ENCODE data around the gene FAM72A.
"Not testable (repeated sequence)": the region's sequence is repeated elsewhere in the genome, so short reads cannot be mapped to it uniquely, and the experiment has no call there.

The FAM72A gene

DNA sequence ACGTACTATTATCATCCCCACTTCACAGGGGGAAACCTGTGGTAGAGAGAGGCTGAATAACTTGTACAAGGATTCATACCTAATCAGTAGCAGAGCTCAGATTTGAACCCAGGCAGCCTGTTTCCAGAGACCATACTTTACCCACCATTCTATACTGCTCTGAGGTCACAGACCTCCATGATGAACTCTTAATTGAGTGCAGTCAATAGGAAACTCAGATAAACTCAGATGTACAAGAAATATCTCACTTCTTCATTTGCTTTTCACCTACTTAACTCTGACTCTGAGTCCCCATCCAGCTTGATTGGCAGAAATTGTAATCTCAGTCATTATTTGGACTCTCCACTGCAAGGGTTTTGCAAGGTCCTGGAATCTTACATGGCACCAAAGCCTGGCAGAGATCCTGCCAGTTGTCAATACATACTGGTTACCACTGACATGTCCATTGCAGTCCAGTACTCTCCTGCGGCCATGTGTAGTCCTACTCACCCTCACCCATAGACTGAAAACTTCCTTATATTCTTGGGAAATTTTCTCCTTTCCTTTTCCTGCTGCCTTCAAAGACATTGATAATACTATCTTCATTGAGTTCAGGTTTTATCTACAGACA lies 29.4 kb downstream of the FAM72A start:
- not testable (repeated sequence) for H2BK12ac ChIP-seq (ENCODE audit: low read length); H3K14ac ChIP-seq (ENCODE audit: low read length); H3K79me1 ChIP-seq (ENCODE audit: low read depth, low read length); H3K23ac ChIP-seq (ENCODE audit: low read depth, low read length, poor library complexity); H2BK15ac ChIP-seq (ENCODE audit: low read length); H3K27ac ChIP-seq (replicated peaks; ENCODE audit: low read length); H3K9ac ChIP-seq (ENCODE audit: low read depth, low read length, poor library complexity); H3K4me1 ChIP-seq (ENCODE audit: control insufficient read depth in 2 of 2, insufficient read depth in 1 of 2, low read depth in 1 of 2, low read length in 2 of 2); H4K8ac ChIP-seq (ENCODE audit: low read depth, low read length); H3K27me3 ChIP-seq (ENCODE audit: control insufficient read depth in 3 of 3, insufficient read depth in 3 of 3, low read depth in 1 of 3, low read length in 3 of 3); H3K18ac ChIP-seq (ENCODE audit: low read length); H3K4me2 ChIP-seq (ENCODE audit: insufficient read depth, low read length, poor library complexity, severe bottlenecking); H2BK120ac ChIP-seq (ENCODE audit: low read depth, low read length); DNase-seq (ENCODE audit: low spot score); H2AFZ ChIP-seq (ENCODE audit: low read length); H2AK5ac ChIP-seq (ENCODE audit: low read depth, low read length); H2BK5ac ChIP-seq (ENCODE audit: low read length); H4K91ac ChIP-seq (ENCODE audit: low read depth, low read length, poor library complexity); H3K9me3 ChIP-seq (replicated peaks in 1 of 2; ENCODE audit: control insufficient read depth in 2 of 2, insufficient read depth in 1 of 2, low read depth in 1 of 2, low read length in 2 of 2); H3K4ac ChIP-seq (ENCODE audit: low read length); H3K36me3 ChIP-seq (replicated peaks in 1 of 2; ENCODE audit: control insufficient read depth in 2 of 2, insufficient read depth in 2 of 2, low read length in 2 of 2); H3K4me3 ChIP-seq (ENCODE audit: low read length in 2 of 2)
- no CpG with 5 or more reads among the region's 2 CpGs for WGBS, 2 donors (ENCODE audit: extremely low coverage in 2 of 2, insufficient read length in 2 of 2, insufficient replicate concordance in 1 of 2)

DNA sequence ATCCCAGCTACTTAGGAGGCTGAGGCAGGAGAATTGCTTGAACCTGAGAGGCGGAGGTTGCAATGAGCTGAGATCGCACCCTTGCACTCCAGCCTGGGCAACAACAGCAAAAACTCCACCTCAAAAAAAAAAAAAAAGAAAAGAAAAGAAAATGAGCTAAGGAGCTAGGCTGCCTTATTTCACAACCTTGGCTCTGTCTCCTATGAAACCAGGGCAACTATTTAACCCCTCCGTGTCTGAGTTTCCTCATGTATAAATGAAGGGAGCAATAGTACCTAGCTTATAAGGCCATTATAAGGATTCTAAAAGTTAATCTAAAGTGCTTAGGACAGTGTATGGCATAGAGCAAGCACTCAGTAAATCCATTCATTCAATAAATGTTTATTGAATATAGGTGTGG lies 32.8 kb downstream of the FAM72A start:
- H3K14ac ChIP-seq (ENCODE audit: low read length); H2BK120ac ChIP-seq (ENCODE audit: low read depth, low read length); H2BK15ac ChIP-seq (ENCODE audit: low read length); H3K18ac ChIP-seq (ENCODE audit: low read length); H3K9ac ChIP-seq (ENCODE audit: low read depth, low read length, poor library complexity); H2BK12ac ChIP-seq (ENCODE audit: low read length); H3K4me3 ChIP-seq (ENCODE audit: low read length in 2 of 2); H3K4me2 ChIP-seq (ENCODE audit: insufficient read depth, low read length, poor library complexity, severe bottlenecking); DNase-seq (ENCODE audit: low spot score); H3K79me1 ChIP-seq (ENCODE audit: low read depth, low read length); H4K91ac ChIP-seq (ENCODE audit: low read depth, low read length, poor library complexity); H3K4ac ChIP-seq (ENCODE audit: low read length); H3K27ac ChIP-seq (replicated peaks; ENCODE audit: low read length); H3K4me1 ChIP-seq (ENCODE audit: control insufficient read depth in 2 of 2, insufficient read depth in 1 of 2, low read depth in 1 of 2, low read length in 2 of 2); H2AK5ac ChIP-seq (ENCODE audit: low read depth, low read length); H3K23ac ChIP-seq (ENCODE audit: low read depth, low read length, poor library complexity); H4K8ac ChIP-seq (ENCODE audit: low read depth, low read length); H3K27me3 ChIP-seq (ENCODE audit: control insufficient read depth in 3 of 3, insufficient read depth in 3 of 3, low read depth in 1 of 3, low read length in 3 of 3); H3K36me3 ChIP-seq (replicated peaks in 1 of 2; ENCODE audit: control insufficient read depth in 2 of 2, insufficient read depth in 2 of 2, low read length in 2 of 2); H2AFZ ChIP-seq (ENCODE audit: low read length); H3K9me3 ChIP-seq (replicated peaks in 1 of 2; ENCODE audit: control insufficient read depth in 2 of 2, insufficient read depth in 1 of 2, low read depth in 1 of 2, low read length in 2 of 2); H2BK5ac ChIP-seq (ENCODE audit: low read length): not testable (repeated sequence)
- WGBS, 2 donors (ENCODE audit: extremely low coverage in 2 of 2, insufficient read length in 2 of 2, insufficient replicate concordance in 1 of 2): no CpG with 5 or more reads among the region's 3 CpGs

DNA sequence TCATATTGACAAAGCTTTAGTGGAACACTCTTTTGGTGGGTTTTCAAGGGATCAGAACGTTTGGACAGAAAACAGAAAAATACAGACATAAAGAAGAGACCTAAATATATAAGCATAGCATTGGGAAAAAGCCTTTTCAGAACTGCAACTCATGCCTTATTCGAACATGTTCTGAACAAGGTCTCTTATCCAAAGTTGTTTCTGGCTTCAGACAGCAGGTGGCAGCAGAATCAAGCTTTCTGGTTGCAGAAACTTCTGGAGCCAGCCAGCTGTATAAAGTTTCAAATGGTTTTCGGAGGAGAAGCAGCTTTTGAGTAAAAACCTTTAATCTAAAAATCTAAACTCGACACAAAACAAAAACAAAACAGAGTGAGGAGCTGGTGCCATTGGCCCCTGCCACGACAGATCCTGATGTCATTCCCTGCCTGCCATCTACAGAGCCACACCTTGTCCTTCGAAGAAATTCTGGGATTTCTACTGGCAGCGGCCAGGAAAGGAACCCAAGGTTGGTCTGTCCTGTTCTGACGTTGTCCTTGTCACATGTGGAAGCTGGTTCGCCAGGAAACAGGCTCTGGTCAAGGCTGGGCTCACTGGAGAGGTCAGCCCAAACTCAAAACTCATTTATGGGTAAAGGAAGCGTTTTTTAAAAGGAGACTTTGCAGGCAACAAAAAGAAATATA lies 35.1 kb downstream of the FAM72A start:
- H3K9ac ChIP-seq (ENCODE audit: low read depth, low read length, poor library complexity); H2BK12ac ChIP-seq (ENCODE audit: low read length); H3K27ac ChIP-seq (replicated peaks; ENCODE audit: low read length); H3K18ac ChIP-seq (ENCODE audit: low read length); H3K9me3 ChIP-seq (replicated peaks in 1 of 2; ENCODE audit: control insufficient read depth in 2 of 2, insufficient read depth in 1 of 2, low read depth in 1 of 2, low read length in 2 of 2); H4K8ac ChIP-seq (ENCODE audit: low read depth, low read length); H2AFZ ChIP-seq (ENCODE audit: low read length); H3K4me3 ChIP-seq (ENCODE audit: low read length in 2 of 2); H3K79me1 ChIP-seq (ENCODE audit: low read depth, low read length); H3K14ac ChIP-seq (ENCODE audit: low read length); H2AK5ac ChIP-seq (ENCODE audit: low read depth, low read length); H3K27me3 ChIP-seq (ENCODE audit: control insufficient read depth in 3 of 3, insufficient read depth in 3 of 3, low read depth in 1 of 3, low read length in 3 of 3); H3K36me3 ChIP-seq (replicated peaks in 1 of 2; ENCODE audit: control insufficient read depth in 2 of 2, insufficient read depth in 2 of 2, low read length in 2 of 2); DNase-seq (ENCODE audit: low spot score); H3K23ac ChIP-seq (ENCODE audit: low read depth, low read length, poor library complexity); H2BK5ac ChIP-seq (ENCODE audit: low read length); H2BK15ac ChIP-seq (ENCODE audit: low read length); H3K4me1 ChIP-seq (ENCODE audit: control insufficient read depth in 2 of 2, insufficient read depth in 1 of 2, low read depth in 1 of 2, low read length in 2 of 2); H3K4ac ChIP-seq (ENCODE audit: low read length); H3K4me2 ChIP-seq (ENCODE audit: insufficient read depth, low read length, poor library complexity, severe bottlenecking); H2BK120ac ChIP-seq (ENCODE audit: low read depth, low read length); H4K91ac ChIP-seq (ENCODE audit: low read depth, low read length, poor library complexity): not testable (repeated sequence)
- no CpG with 5 or more reads among the region's 10 CpGs for WGBS, 2 donors (ENCODE audit: extremely low coverage in 2 of 2, insufficient read length in 2 of 2, insufficient replicate concordance in 1 of 2)

DNA sequence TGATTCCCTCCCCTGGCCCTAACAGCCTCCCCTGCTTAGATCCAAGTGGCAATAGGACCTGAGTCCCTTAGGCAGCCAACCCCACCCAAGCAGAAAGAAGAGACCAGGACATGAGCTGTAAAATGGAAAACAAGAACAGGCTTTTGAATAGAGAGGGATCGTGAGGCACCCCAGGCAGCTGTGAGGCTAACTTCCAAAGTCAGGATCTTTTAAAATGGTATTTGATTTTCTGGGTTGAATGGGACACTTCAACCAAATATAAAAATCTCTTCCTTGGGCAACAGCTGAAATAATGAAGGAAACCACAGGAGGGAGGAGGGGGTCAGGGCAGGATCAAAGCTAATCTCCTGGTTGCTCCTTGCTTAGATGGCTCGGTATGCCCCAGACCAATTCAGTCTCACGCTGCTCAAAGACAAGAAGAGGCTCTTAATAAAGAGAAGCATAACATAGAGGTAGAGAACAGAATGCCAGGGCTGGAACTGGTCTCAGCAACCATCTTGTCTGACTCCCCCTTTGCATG lies 56.8 kb downstream of the FAM72A start:
- H3K79me1 ChIP-seq (ENCODE audit: low read depth, low read length): no peaks in the 10 kb centered on the region
- no peak overlapping the region for H3K4me3 ChIP-seq (ENCODE audit: low read length in 2 of 2)
- no peak overlapping the region for H2BK15ac ChIP-seq (ENCODE audit: low read length)
- no peaks in the 10 kb centered on the region for H3K36me3 ChIP-seq (replicated peaks in 1 of 2; ENCODE audit: control insufficient read depth in 2 of 2, insufficient read depth in 2 of 2, low read length in 2 of 2)
- H3K27me3 ChIP-seq (ENCODE audit: control insufficient read depth in 3 of 3, insufficient read depth in 3 of 3, low read depth in 1 of 3, low read length in 3 of 3): peaks cover 0 to 21% (median 0%) of the 10 kb centered on the region in 3 experiments
- H3K9ac ChIP-seq (ENCODE audit: low read depth, low read length, poor library complexity): no peak overlapping the region
- H2AFZ ChIP-seq (ENCODE audit: low read length): peak overlapping the region; percentile 15
- H2BK12ac ChIP-seq (ENCODE audit: low read length): no peak overlapping the region
- peaks cover 0 to under 1% of the 10 kb centered on the region in 2 donors for H3K9me3 ChIP-seq (replicated peaks in 1 of 2; ENCODE audit: control insufficient read depth in 2 of 2, insufficient read depth in 1 of 2, low read depth in 1 of 2, low read length in 2 of 2)
- H3K4me2 ChIP-seq (ENCODE audit: insufficient read depth, low read length, poor library complexity, severe bottlenecking): no peak overlapping the region
- DNase-seq (ENCODE audit: low spot score): no peak
- H3K4ac ChIP-seq (ENCODE audit: low read length): no peak overlapping the region
- no peak overlapping the region for H3K18ac ChIP-seq (ENCODE audit: low read length)
- H2BK5ac ChIP-seq (ENCODE audit: low read length): no peak overlapping the region
- no peak overlapping the region for H4K8ac ChIP-seq (ENCODE audit: low read depth, low read length)
- peaks cover 0 to 11% of the 10 kb centered on the region in 2 donors for H3K4me1 ChIP-seq (ENCODE audit: control insufficient read depth in 2 of 2, insufficient read depth in 1 of 2, low read depth in 1 of 2, low read length in 2 of 2)
- H3K27ac ChIP-seq (replicated peaks; ENCODE audit: low read length): no peak overlapping the region
- no CpG with 5 or more reads among the region's 3 CpGs for WGBS, 2 donors (ENCODE audit: extremely low coverage in 2 of 2, insufficient read length in 2 of 2, insufficient replicate concordance in 1 of 2)
- no peak overlapping the region for H2BK120ac ChIP-seq (ENCODE audit: low read depth, low read length)
- no peak overlapping the region for H2AK5ac ChIP-seq (ENCODE audit: low read depth, low read length)
- H3K14ac ChIP-seq (ENCODE audit: low read length): no peak overlapping the region
- no peak overlapping the region for H4K91ac ChIP-seq (ENCODE audit: low read depth, low read length, poor library complexity)
- H3K23ac ChIP-seq (ENCODE audit: low read depth, low read length, poor library complexity): no peak overlapping the region
